Measurements from ENCODE around the gene ATG16L2.

Gene ATG16L2

DNA sequence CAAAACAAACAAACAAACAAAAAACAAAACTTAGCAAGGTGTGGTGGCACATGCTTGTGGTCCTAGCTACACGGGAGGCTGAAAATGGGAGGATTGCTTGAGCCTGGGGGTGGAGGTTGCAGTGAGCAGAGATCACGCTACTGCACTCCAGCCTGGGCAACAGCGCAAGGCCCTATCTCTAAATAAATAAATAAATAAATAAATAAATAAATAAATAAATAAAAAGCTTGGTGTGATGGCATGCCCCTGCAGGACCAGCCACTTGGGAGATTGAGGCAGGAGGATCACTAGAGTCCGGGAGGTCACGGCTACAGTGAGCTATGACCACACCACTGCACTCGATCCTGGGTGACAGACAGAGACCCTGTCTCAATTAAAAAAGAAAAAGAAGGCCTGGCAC, 11.4 kb upstream of the ATG16L2 start (continued):
- 0 out of 2 replicates have a peak, but pooled peaks have one; percentile 5 for TF ChIP-seq ZNF433 (tag by site-specific recombination; IDR thresholded peaks at IDR 0.05; ENCODE audit: low read depth)
- TF ChIP-seq ZNF311 (tag by site-specific recombination; IDR thresholded peaks at IDR 0.05; ENCODE audit: borderline replicate concordance) = no peak
- no peak for TF ChIP-seq ZNF223 (tag by site-specific recombination; IDR thresholded peaks at IDR 0.05)
- TF ChIP-seq ZBTB1 (tag by site-specific recombination; IDR thresholded peaks at IDR 0.05) = no peak
- no peak for TF ChIP-seq ZNF544 (tag by site-specific recombination; IDR thresholded peaks at IDR 0.05)

DNA sequence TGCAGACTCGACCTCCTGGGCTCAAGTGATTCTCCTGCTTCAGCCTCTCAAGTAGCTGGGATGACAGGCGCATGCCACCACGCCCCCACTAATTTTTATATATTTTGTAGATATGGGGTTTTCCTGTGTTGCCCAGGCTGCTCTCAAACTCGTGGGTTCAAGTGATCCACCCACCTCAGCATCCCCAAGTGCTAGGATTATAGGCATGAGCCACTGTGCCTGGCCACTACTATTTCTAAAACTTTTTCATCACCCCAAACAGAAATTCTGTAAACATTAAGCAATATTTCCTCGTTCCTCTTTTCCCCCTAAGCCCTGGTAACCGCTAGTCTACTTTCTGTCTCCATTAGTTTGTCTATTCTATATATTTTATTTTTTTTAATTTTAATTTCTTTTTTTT, 9.0 kb upstream of the ATG16L2 start:
- no peaks in the 10 kb centered on the region for H3K9me3 ChIP-seq (ENCODE audit: control insufficient read depth, insufficient read depth, low read depth, low read length)
- ChIA-PET POLR2A (interaction anchor here (1.1 kb wide), 1 partner anchor 11 kb away, joined by 3 read pairs; no protein-coding TSS in a partner anchor), CTCF (no interaction called here)
- H3K4me3 ChIP-seq (ENCODE audit: low read depth, low read length) = no peak overlapping the region
- peaks cover 0 to 9% of the 10 kb centered on the region in 2 experiments; a peak in 2 of 3 replicates for H3K36me3 ChIP-seq (ENCODE audit: control insufficient read depth in 2 of 2, insufficient read depth in 1 of 2, low read length in 2 of 2)
- H3K4me1 ChIP-seq (ENCODE audit: control insufficient read depth, insufficient read depth, low read length) = no peaks in the 10 kb centered on the region
- no peak overlapping the region for H3K27ac ChIP-seq (ENCODE audit: extremely low read depth, low read depth, low read length)
- TF ChIP-seq ZNF10 (tag by site-specific recombination; IDR thresholded peaks at IDR 0.05) (no peak), ZBTB17 (tag by site-specific recombination; IDR thresholded peaks at IDR 0.05) (no peak), EGR2 (tag by site-specific recombination; IDR thresholded peaks at IDR 0.05; ENCODE audit: low read depth) (no peak), ZBTB8A (tag by site-specific recombination; IDR thresholded peaks at IDR 0.05) (no peak), ZNF791 (tag by site-specific recombination; IDR thresholded peaks at IDR 0.05) (no peak), MYNN (tag by site-specific recombination; IDR thresholded peaks at IDR 0.05; ENCODE audit: borderline replicate concordance) (no peak), ZNF776 (tag by site-specific recombination; IDR thresholded peaks at IDR 0.05; ENCODE audit: borderline replicate concordance) (no peak), KLF7 (tag by site-specific recombination; IDR thresholded peaks at IDR 0.05; ENCODE audit: borderline replicate concordance) (no peak), MZF1 (tag by site-specific recombination; IDR thresholded peaks at IDR 0.05; ENCODE audit: borderline replicate concordance) (no peak), SP2 (tag by site-specific recombination; IDR thresholded peaks at IDR 0.05) (no peak), HOXC10 (CRISPR knock-in tag; IDR thresholded peaks at IDR 0.05) (no peak), ZNF544 (tag by site-specific recombination; IDR thresholded peaks at IDR 0.05) (no peak), YY1 (tag by site-specific recombination; IDR thresholded peaks at IDR 0.05) (no peak)
- TF ChIP-seq, protein P1, sequence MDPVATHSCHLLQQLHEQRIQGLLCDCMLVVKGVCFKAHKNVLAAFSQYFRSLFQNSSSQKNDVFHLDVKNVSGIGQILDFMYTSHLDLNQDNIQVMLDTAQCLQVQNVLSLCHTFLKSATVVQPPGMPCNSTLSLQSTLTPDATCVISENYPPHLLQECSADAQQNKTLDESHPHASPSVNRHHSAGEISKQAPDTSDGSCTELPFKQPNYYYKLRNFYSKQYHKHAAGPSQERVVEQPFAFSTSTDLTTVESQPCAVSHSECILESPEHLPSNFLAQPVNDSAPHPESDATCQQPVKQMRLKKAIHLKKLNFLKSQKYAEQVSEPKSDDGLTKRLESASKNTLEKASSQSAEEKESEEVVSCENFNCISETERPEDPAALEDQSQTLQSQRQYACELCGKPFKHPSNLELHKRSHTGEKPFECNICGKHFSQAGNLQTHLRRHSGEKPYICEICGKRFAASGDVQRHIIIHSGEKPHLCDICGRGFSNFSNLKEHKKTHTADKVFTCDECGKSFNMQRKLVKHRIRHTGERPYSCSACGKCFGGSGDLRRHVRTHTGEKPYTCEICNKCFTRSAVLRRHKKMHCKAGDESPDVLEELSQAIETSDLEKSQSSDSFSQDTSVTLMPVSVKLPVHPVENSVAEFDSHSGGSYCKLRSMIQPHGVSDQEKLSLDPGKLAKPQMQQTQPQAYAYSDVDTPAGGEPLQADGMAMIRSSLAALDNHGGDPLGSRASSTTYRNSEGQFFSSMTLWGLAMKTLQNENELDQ (tag by site-specific recombination; IDR thresholded peaks at IDR 0.05; ENCODE audit: low read depth) = no peak
- TF ChIP-seq, protein P2, sequence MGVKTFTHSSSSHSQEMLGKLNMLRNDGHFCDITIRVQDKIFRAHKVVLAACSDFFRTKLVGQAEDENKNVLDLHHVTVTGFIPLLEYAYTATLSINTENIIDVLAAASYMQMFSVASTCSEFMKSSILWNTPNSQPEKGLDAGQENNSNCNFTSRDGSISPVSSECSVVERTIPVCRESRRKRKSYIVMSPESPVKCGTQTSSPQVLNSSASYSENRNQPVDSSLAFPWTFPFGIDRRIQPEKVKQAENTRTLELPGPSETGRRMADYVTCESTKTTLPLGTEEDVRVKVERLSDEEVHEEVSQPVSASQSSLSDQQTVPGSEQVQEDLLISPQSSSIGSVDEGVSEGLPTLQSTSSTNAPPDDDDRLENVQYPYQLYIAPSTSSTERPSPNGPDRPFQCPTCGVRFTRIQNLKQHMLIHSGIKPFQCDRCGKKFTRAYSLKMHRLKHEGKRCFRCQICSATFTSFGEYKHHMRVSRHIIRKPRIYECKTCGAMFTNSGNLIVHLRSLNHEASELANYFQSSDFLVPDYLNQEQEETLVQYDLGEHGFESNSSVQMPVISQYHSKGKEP (tag by site-specific recombination; IDR thresholded peaks at IDR 0.05) = no peak
- TF ChIP-seq, protein P3, sequence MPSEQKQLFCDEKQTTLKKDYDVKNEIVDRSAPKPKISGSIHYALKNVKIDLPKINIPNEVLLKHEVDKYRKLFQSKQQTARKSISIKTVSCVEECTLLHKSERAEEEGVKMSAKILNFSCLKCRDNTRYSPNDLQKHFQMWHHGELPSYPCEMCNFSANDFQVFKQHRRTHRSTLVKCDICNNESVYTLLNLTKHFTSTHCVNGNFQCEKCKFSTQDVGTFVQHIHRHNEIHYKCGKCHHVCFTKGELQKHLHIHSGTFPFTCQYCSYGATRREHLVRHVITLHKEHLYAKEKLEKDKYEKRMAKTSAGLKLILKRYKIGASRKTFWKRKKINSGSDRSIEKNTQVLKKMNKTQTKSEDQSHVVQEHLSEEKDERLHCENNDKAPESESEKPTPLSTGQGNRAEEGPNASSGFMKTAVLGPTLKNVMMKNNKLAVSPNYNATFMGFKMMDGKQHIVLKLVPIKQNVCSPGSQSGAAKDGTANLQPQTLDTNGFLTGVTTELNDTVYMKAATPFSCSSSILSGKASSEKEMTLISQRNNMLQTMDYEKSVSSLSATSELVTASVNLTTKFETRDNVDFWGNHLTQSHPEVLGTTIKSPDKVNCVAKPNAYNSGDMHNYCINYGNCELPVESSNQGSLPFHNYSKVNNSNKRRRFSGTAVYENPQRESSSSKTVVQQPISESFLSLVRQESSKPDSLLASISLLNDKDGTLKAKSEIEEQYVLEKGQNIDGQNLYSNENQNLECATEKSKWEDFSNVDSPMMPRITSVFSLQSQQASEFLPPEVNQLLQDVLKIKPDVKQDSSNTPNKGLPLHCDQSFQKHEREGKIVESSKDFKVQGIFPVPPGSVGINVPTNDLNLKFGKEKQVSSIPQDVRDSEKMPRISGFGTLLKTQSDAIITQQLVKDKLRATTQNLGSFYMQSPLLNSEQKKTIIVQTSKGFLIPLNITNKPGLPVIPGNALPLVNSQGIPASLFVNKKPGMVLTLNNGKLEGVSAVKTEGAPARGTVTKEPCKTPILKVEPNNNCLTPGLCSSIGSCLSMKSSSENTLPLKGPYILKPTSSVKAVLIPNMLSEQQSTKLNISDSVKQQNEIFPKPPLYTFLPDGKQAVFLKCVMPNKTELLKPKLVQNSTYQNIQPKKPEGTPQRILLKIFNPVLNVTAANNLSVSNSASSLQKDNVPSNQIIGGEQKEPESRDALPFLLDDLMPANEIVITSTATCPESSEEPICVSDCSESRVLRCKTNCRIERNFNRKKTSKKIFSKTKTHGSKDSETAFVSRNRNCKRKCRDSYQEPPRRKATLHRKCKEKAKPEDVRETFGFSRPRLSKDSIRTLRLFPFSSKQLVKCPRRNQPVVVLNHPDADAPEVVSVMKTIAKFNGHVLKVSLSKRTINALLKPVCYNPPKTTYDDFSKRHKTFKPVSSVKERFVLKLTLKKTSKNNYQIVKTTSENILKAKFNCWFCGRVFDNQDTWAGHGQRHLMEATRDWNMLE (tag by site-specific recombination; conservative IDR thresholded peaks at IDR 0.05; ENCODE audit: low read depth) = no peak
- TF ChIP-seq, protein P4, sequence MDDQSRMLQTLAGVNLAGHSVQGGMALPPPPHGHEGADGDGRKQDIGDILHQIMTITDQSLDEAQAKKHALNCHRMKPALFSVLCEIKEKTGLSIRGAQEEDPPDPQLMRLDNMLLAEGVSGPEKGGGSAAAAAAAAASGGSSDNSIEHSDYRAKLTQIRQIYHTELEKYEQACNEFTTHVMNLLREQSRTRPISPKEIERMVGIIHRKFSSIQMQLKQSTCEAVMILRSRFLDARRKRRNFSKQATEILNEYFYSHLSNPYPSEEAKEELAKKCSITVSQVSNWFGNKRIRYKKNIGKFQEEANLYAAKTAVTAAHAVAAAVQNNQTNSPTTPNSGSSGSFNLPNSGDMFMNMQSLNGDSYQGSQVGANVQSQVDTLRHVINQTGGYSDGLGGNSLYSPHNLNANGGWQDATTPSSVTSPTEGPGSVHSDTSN (CRISPR knock-in tag; IDR thresholded peaks at IDR 0.05) = no peak
- TF ChIP-seq, protein P5, sequence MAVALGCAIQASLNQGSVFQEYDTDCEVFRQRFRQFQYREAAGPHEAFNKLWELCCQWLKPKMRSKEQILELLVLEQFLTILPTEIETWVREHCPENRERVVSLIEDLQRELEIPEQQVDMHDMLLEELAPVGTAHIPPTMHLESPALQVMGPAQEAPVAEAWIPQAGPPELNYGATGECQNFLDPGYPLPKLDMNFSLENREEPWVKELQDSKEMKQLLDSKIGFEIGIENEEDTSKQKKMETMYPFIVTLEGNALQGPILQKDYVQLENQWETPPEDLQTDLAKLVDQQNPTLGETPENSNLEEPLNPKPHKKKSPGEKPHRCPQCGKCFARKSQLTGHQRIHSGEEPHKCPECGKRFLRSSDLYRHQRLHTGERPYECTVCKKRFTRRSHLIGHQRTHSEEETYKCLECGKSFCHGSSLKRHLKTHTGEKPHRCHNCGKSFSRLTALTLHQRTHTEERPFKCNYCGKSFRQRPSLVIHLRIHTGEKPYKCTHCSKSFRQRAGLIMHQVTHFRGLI (tag by site-specific recombination; IDR thresholded peaks at IDR 0.05) = no peak
- TF ChIP-seq, protein P6, sequence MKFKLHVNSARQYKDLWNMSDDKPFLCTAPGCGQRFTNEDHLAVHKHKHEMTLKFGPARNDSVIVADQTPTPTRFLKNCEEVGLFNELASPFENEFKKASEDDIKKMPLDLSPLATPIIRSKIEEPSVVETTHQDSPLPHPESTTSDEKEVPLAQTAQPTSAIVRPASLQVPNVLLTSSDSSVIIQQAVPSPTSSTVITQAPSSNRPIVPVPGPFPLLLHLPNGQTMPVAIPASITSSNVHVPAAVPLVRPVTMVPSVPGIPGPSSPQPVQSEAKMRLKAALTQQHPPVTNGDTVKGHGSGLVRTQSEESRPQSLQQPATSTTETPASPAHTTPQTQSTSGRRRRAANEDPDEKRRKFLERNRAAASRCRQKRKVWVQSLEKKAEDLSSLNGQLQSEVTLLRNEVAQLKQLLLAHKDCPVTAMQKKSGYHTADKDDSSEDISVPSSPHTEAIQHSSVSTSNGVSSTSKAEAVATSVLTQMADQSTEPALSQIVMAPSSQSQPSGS (tag by site-specific recombination; IDR thresholded peaks at IDR 0.05; ENCODE audit: low read depth) = no peak

All from HEK293 (cell line).